ENCODE measurements around the gene CDX1.

CDX1 gene

GRCh38 chr5:150166650-150167511 is at the start of gene CDX1:
Gene CDX1 (plus strand): TSS chr5:150166778. CDS start chr5:150166877, 99 bp downstream.
- no peak for DNase-seq (ENCODE audit: low read depth)

- no peak for DNase-seq (ENCODE audit: low read depth)
Measured at GRCh38 chr5:150117945-150118560, 48.5 kb upstream of the CDX1 start.

GRCh38 chr5:150118561-150119229 is 47.9 kb upstream of the CDX1 start:
- no peak for DNase-seq (ENCODE audit: low read depth)

- DNase-seq (ENCODE audit: low read depth), result no peak
Measured at GRCh38 chr5:150119421-150120061, 47.0 kb upstream of the CDX1 start.

GRCh38 chr5:150120062-150120441 is 46.5 kb upstream of the CDX1 start:
- no peak for DNase-seq (ENCODE audit: low read depth)

- no peak for DNase-seq (ENCODE audit: low read depth)
Measured at GRCh38 chr5:150120617-150121447, 45.7 kb upstream of the CDX1 start.

- DNase-seq (ENCODE audit: low read depth), result no peak
Measured at GRCh38 chr5:150121448-150122157, 45.0 kb upstream of the CDX1 start.

- DNase-seq (ENCODE audit: low read depth), result no peak
Measured at GRCh38 chr5:150122158-150122510, 44.4 kb upstream of the CDX1 start.

- DNase-seq (ENCODE audit: low read depth), result no peak
Measured at GRCh38 chr5:150122536-150123481, 43.8 kb upstream of the CDX1 start.

- no peak for DNase-seq (ENCODE audit: low read depth)
Measured at GRCh38 chr5:150123542-150123941, 43.0 kb upstream of the CDX1 start.

GRCh38 chr5:150124111-150124557 is 42.4 kb upstream of the CDX1 start:
- DNase-seq (ENCODE audit: low read depth), result no peak

GRCh38 chr5:150124596-150124995 is 42.0 kb upstream of the CDX1 start:
- no peak for DNase-seq (ENCODE audit: low read depth)

- DNase-seq (ENCODE audit: low read depth), result no peak
Measured at GRCh38 chr5:150125334-150125733, 41.2 kb upstream of the CDX1 start.

GRCh38 chr5:150126199-150126920 is 40.2 kb upstream of the CDX1 start:
- DNase-seq (ENCODE audit: low read depth), result no peak

- no peak for DNase-seq (ENCODE audit: low read depth)
Measured at GRCh38 chr5:150126921-150127265, 39.7 kb upstream of the CDX1 start.

GRCh38 chr5:150129454-150129812 is 37.1 kb upstream of the CDX1 start:
- DNase-seq (ENCODE audit: low read depth), result no peak

GRCh38 chr5:150129813-150130492 is 36.6 kb upstream of the CDX1 start:
- no peak for DNase-seq (ENCODE audit: low read depth)

GRCh38 chr5:150130493-150130922 is 36.1 kb upstream of the CDX1 start:
- no peak for DNase-seq (ENCODE audit: low read depth)

GRCh38 chr5:150131461-150131860 is 35.1 kb upstream of the CDX1 start:
- no peak for DNase-seq (ENCODE audit: low read depth)
